ENCODE measurements around the gene DRC7.

DRC7 gene

GRCh38 chr16:57676553-57677085 lies 18.0 kb upstream of the DRC7 start:
- no peak for DNase-seq (ENCODE audit: low read depth, low spot score)

DNA sequence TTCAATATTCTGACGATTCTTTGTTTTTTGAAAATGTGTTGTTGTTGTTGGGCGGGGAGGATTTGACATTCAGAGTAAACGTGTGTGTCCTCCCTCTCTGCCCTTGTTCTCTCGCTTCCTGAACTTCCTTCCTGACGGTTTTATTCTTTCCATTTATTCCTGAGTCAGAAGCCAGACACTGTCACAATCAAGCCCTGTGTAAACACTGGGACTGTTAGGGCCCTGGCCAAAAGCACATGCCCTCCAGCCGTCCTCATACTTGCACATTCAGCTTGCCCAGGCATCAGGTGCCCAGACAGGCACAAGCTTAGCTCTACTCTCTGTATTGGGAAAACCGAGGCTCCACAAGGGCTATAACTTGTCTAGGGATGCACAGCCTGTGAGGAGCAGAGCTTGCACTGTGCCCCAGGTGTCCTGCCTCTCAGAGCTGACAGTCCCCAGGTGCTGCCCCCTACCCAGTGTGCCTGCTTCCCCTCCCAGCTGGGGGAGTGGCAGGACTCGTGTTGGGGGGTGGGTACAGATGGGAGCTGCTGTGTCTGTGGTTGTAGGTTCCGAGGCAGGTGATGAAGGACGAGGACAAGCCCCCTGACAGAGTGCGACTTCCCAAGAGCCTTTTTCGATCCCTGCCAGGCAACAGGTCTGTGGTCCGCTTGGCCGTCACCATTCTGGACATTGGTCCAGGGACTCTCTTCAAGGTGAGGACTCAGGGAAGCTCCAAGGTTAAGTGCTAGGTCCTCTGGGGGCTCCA lies 16.8 kb upstream of the DRC7 start:
- no peak for DNase-seq (ENCODE audit: low read depth, low spot score)

DNA sequence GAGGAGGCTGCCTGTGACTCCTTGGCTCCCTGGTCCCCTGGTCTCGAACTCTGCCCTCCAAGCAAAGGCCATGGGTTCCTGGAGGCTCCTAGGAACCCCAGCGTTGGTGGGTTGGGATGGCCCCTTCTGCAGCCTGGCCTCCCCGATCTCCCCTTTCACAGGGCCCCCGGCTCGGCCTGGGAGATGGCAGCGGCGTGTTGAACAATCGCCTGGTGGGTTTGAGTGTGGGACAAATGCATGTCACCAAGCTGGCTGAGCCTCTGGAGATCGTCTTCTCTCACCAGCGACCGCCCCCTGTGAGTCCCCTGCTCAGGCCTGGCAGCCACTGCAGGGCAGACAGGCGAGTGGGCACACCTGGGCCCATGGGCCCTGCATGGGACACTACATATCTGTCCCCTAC lies 15.6 kb upstream of the DRC7 start:
- no peak for DNase-seq (ENCODE audit: low read depth, low spot score)

- no peak for DNase-seq (ENCODE audit: low read depth, low spot score)
Measured at GRCh38 chr16:57679767-57680482, 14.7 kb upstream of the DRC7 start.

GRCh38 chr16:57680842-57681375 lies 13.7 kb upstream of the DRC7 start:
- no peak for DNase-seq (ENCODE audit: low read depth, low spot score)

GRCh38 chr16:57681950-57682728 lies 12.5 kb upstream of the DRC7 start:
- no peak for DNase-seq (ENCODE audit: low read depth, low spot score)

- DNase-seq (ENCODE audit: low read depth, low spot score) = no peak
Measured at GRCh38 chr16:57682809-57683635, 11.6 kb upstream of the DRC7 start.

- DNase-seq (ENCODE audit: low read depth, low spot score) = no peak
Measured at GRCh38 chr16:57683636-57684545, 10.7 kb upstream of the DRC7 start.

DNA sequence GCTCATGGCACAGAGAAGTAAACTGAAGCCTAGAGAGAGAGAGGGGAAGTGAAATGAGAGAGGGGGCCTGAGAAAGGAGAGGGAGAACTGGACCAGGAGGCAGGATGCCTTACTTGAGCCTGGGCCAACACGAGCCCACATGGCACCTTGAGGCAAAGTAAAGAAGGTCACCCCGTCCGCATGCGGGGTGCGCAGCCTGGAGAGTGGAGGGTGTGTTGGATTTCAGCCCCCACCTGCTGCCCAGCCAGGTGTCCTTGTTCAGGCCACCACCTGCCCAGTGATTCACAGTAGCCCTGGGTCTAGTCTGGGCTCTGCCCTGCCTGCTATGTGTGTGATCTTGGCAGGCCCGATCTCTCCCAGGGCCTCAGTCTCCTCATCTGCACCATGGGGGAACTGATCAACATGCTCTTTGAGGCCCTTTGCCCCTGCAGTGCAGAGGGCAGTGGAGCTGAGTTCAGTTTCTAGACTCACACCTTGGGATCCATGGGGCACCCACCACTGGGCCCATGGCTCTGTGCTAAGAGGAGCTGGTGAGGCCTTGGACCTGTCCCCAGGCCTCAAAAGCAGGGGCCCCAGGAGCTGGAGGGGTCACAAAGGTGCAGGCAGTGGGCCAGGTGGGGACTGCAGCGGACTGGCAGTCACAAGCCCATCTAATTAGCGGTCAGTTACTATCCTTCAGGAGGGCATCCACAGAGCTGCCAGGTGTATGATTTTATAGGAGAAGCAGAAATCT lies 9.8 kb upstream of the DRC7 start:
- DNase-seq (ENCODE audit: low read depth, low spot score) = no peak

DNA sequence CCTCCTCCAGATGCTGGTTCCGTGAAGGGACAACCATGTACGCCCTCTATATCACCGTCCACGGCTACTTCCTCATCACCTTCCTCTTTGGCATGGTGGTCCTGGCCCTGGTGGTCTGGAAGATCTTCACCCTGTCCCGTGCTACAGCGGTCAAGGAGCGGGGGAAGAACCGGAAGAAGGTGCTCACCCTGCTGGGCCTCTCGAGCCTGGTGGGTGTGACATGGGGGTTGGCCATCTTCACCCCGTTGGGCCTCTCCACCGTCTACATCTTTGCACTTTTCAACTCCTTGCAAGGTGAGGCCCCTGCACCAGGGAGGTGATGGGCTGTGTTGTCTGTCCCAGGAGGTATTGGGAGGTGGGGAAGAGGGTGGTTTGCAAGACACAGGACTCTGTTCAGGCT lies 9.0 kb upstream of the DRC7 start:
- no peak for DNase-seq (ENCODE audit: low read depth, low spot score)

DNA sequence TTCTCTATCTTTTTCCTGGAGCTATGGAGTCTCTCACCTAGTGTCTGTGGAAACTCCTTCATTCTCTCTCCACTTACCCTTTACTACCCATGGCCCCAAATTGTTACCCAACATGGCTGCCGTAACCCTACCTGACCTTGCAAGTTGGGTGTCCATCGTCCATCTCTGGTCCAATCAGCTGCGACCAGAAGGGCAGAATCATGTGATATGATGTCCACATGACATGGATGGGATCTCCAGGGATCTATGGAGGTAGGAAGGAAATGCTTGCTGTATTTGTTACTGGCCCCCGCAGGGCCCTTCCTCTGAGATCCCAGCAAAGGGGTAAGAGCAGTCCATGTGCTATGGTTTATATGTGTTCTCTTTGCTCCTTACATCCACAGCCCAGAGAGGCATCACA lies 8.0 kb upstream of the DRC7 start:
- DNase-seq (ENCODE audit: low read depth, low spot score) = no peak

DNA sequence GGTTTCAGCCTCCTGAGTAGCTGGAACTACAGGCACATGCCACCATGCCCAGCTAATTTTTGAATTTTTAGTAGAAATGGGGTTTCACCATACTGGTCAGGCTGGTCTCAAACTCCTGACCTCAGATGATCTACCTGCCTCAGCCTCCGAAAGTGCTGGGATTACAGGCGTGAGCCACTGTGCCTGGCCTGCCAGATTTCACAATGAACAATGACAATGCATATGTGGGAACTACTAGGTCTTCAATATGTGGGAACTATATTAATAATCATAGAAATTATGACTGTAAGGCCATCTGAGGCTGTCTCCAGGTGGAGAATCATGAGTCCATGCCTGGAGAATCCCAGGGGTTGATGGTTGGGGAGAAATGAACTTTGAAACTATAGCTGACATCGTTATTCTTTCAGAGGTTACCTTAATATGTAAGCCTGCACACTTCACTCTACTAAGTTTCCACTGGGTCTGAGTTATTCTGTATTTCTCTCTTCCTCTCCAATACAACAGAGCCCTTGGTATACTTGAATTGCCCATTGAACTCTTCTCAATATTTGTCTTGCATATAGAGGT lies 7.2 kb upstream of the DRC7 start:
- no peak for DNase-seq (ENCODE audit: low read depth, low spot score)

DNA sequence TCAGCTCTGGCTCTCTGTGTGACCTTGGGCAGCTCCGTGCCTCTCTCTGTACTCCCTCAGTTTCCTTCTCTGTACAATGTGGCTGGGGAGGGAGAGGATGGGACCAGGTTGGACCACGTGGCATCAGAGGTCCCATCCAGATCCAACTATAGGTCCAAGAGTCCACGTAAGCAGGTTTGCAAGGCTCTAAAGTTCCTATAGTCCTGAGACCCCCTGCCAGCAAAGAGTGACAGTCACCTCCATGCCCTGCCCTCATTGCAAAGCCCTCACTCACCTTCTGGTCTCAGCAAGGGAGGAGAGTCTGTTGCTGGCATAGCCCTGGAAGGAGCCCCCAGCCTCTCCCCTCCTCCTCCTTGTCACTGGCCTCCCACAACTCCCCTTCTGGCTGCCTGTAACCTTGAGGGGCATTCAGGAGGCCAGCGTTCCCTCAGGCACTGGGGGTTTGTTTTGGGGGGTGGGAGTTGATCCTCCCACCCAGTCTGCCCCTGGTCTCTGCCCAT lies 6.1 kb upstream of the DRC7 start:
- no peak for DNase-seq (ENCODE audit: low read depth, low spot score)

- DNase-seq (ENCODE audit: low read depth, low spot score) = no peak
Measured at GRCh38 chr16:57688987-57689761, 5.4 kb upstream of the DRC7 start.

DNA sequence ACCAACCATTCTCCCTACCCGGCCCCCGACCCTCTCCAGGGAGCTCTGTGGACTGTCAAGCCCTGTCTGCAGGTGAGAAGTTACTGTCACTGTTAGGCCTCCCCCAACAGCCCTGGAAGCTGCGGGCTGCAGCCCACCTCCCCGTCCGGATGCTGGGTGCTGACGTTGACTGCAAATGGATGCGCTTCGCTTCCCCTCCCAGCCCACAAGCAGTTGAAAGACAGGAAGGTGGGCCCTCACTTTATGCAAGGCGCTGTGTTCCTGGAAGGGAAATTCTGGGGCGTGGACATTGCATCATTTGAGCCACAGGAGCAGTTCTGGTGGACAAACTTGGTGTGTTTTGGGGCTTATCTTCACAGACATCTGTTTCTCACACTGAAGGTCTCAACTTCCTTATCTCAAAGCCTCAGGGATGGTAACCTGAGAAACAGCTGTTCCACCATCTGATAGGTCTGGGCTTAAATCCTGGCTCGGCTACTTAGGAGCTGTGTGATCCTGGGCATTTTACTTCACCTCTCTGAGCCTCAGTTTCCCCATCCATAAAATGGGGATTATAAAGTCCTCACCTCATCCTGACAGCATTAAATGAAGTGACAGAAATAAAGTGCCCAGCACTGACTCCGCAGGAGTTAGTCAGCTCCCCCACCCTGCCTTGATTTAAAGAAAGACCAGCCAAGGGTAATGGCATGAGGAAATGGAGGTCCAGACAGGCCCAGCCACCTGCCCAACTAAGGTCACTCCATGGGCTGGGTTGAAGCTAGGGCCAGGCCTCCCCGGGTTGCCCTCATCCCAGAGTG lies 4.6 kb upstream of the DRC7 start:
- no peak for DNase-seq (ENCODE audit: low read depth, low spot score)

DNA sequence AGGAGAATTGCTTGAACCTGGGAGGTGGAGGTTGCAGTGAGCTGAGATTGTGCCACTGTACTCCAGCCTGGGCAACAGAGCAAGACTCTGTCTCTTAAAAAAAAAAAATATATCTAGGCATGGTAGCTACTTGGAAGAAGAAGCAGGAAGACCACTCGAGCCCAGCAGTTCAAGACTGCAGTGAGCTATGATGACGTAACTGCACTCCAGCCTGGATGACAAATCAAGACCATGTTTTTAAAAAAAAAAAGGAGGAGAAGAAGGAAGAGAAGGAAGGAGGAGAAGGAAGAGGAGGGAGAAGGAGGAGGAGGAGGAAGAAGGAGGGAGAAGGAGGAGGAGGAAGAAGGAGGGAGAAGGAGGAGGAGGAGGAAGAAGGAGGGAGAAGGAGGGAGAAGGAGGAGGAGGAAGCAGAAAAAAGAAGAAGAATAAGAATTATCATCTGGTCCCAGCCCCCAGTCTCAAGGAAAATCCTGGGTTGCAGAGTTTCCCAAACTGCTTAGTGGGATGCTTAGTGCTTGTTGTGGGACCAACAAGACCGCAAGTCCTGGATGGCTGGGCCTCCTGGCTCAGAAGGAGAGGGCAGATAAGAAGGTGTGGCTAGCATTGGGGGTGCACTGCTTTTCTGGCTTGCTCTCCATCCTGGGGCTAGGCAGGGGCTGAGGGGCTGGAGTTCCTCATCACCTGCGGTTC lies 3.7 kb upstream of the DRC7 start:
- no peak for DNase-seq (ENCODE audit: low read depth, low spot score)

- DNase-seq (ENCODE audit: low read depth, low spot score) = no peak
Measured at GRCh38 chr16:57692636-57693035, 2.0 kb upstream of the DRC7 start.

Measured in iPS DF 19.7 (cell line).